NCI-H187 treated with DMSO at 0.1 percent for 48 hours (cell line): ENCODE results near the gene ADCY9.
"Not testable (repeated sequence)": the region's sequence is repeated elsewhere in the genome, so short reads cannot be mapped to it uniquely, and the experiment has no call there.

Experiments used
- DNase-seq: peaks from one replicate; lab custom pipeline; 2025; lab: John Stamatoyannopoulos, UW

Gene ADCY9

DNA sequence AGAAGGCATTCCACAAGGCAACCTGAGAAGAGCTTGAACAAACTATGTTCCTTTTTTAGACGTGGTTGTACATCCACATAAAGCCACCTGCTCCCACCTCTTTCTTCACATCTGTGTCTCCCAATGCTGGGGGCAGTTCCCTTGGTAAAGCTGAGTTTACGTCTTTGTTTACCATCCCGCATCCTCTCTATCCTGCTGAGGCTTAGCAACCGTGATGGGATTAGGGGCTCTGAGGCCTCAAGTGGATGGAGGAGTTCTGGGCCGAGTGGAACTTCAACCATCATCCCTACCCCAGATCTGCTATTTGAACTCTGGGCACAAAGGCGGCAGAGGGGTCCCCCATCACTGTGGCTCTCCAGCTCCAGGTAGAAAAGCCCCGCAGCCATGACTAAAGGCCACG lies 141.5 kb downstream of the ADCY9 start:
- no peak for DNase-seq

- no peak for DNase-seq
Measured at GRCh38 chr16:3971706-3972105, 144.5 kb downstream of the ADCY9 start.

DNA sequence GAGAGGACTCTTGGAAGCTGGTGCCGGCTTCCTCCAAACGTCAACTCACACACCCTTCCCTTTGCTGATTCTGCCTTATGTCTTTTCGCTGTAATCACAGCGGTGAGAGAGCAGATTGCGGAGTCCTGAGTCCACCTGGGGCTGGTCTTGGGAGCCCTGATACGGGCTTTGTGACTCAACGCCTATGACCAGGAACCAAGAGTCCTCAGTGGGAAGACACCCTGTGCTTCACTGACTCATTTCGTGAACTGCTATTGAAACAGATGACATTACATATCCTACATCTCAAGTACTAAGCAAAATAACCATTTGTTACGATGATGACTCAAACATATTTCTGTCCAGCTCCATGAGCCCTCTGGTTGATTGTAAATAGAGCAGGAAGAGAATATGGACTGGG lies 145.0 kb downstream of the ADCY9 start:
- DNase-seq: no peak

DNA sequence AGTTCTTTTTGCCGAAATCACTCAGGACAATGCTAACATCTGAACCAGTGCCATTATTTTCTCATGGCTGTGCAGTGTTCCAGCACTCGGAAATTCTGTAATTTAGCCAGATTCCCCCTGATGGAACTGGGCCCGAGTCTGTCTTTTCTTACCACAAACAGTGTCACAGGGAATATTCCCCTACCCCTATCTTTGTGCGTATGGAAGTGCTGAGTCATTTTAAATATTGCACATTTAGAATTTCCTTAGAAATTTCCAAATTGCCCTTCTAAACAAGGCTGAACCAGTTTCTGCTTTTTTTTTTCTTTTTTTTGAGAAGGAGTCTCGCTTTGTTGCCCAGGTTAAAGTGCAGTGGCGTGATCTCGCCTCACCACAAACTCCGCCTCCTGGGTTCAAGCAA lies 147.7 kb downstream of the ADCY9 start:
- DNase-seq: no peak

DNA sequence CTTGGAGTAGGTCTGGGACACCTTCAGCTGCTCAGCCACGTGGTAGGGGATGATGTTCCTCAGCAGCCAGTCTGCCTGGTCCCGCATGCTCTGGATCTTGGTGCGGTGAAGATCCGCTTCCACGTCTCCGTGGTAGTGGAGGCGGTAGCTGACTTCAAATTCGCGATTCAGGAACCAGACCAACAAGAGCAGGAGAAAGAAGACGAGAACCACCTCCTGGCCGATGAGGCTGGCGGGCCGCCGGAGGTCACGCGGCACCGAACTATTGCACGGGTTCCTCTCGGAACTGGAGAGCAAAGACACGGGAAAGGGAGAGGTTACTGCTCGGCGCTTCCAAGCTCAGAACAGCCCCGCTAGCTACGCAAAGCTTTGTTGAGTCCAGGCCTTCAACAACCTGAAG lies 149.6 kb downstream of the ADCY9 start:
- DNase-seq: no peak

DNA sequence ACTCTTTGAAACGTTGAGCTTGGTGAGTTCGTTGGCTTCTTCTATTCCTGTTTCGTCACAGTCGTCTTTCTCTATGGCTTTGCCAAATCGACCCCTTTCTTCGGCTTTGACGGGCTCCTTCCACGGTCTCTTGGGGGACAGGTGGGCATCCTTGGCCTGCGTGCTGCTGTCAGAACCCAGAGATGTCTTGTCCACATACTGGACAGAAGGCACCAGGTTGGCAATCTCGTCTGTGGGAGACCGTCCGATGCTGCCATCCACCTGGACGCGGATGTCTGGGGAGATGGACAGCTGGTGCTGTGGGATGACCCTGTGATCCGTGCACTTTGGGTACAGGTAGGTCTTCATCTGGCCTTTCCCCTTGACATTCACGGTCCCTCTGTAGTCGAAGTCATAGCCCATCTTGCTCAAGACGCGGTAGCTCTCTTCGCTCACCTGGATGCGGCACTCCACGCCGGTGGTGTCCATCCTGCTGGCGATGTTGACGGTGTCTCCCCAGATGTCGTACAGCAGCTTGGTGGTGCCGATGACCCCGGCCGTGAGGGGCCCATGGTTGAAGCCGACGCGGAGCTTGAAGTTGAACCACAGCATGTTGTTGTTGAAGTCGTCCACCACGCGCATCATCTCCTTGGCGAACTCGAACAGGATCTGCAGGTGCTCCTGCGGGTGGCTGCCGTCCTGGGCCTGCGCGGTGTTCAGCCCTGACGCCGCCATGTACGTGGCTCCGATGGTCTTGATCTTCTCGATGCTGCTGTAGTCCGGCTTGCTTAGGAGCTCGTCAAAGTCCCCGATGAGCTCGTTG lies 150.3 kb downstream of the ADCY9 start:
- DNase-seq: no peak

DNA sequence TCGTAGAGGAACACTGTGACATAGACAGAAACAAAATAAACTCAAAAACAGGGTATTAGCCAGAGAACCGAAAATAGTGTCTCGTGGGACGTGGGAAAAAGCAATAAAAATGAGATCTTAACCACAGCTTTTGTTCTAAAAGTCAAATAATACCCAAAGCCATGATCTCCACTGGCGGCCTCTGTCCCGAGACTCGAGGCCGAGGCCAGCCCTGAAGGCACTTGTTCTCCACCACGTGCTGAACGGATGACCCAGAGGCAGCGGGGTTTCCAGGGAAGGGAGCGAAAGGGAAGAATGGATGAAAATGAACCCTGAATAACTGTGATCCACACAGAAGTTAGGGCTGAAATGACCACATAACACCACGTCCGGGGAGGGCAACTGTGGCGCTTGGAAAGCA lies 150.9 kb downstream of the ADCY9 start:
- no peak for DNase-seq

DNA sequence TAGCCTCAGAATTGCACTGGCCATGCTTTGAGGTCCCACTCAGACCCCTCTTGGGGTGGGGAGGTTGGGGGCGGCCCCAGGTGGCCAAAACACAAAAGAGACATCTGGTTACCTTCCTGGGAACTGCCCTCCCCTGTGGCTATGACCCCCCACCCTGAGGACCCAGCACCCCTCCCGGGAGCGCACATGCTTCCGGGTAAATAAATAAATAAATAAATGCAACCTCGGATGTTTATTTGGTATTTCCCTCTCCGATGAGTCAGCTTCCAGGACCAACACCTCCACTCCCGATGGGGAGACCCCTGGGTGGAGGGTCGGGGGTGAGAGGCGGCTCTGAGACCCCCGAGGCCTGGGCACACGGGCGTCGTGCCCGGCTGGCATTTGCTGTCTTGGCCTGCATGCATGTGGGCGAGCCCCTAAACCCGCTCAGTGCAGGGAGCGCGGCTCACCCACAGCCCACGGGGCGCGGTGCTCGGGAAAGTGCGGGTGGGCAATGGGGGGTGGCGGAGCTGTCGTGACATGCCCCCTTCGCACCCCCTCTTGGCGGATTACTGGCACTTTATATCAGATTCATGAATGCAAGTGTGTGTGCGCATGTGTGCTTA lies 151.5 kb downstream of the ADCY9 start:
- no peak for DNase-seq

DNA sequence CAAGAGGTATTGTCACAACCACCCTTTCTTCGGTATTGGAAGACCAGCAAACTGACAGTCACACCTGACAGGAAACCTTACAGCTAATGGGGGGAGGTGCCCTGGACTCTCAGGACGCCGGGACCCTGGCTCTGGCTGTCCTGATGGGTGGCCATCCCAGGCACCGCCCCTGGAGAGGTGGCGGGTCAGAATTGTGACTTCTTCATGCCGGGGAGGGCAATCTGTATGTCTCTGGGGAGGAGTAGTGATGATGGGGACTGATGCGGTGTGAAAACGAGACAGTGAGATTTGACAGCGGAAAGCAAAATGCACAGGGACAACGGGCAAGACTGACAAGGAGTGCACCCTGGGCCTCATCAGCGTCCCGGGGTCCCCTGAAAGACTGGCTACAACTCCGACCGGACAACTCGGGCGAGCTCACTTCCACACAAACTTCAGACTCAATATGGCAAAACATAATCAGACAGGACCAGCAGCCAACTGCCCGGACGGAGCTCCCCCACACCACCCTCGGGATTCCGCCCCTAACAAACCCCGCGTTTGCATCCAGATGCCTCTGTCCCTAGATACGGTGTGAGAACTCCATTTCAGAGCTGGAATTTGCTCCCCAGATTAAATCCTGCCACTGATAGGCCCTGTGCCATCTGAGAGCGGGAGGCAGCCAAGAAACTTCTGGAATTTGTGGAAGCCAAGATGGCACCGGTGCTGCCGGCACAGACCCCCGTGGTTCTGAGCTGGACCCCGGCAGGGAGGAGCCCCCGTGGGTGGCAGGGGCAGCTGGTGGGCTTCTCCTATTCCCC lies 152.2 kb downstream of the ADCY9 start:
- no peak for DNase-seq

- no peak for DNase-seq
Measured at GRCh38 chr16:3963203-3963602, 153.0 kb downstream of the ADCY9 start.

- no peak for DNase-seq
Measured at GRCh38 chr16:3961449-3961849, 154.8 kb downstream of the ADCY9 start.

GRCh38 chr16:3959926-3960590 lies 156.2 kb downstream of the ADCY9 start:
- DNase-seq: not testable (repeated sequence)

- no peak for DNase-seq
Measured at GRCh38 chr16:3959148-3959547, 157.1 kb downstream of the ADCY9 start.

DNA sequence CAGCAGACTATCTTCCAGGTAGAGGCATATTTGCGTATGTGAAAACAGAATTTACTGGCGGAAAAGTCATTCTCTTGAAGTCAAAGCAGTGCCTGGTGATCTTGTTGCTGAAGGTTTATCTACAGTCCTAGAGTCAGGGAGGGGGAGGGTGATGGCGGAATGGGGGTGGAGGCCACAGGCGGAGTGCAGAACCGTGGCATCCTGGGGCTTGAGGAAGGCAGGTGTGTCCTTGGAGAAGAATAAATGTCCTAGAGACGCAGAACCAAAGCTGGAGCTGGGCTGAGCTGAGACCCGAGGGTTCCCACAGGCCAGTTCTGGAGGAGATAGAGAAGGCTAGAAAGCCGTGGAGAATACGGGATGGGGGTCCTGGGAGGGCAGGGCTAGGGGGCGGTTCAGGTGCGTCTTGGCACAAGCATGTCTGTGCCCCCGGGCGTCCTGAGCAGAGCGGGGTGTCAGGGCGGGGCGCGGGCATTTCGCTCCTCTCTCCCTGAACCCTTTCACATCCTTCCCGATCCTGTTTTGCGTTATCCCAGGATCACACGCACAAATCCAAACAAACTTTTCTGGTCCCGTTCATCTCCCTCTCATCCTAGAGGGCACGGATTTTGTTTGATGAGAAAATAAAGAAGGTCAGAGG lies 158.8 kb downstream of the ADCY9 start:
- DNase-seq: no peak

GRCh38 chr16:3954411-3954921 lies 161.8 kb downstream of the ADCY9 start:
- DNase-seq: no peak

- DNase-seq: no peak
Measured at GRCh38 chr16:3953728-3954410, 162.4 kb downstream of the ADCY9 start.

- no peak for DNase-seq
Measured at GRCh38 chr16:3952737-3953131, 163.5 kb downstream of the ADCY9 start.

- DNase-seq: no peak
Measured at GRCh38 chr16:3951861-3952736, 164.1 kb downstream of the ADCY9 start.

GRCh38 chr16:3951380-3951779 lies 164.9 kb downstream of the ADCY9 start:
- not testable (repeated sequence) for DNase-seq
